GM11168 (cell line): ENCODE data around the gene FADS6.
"Not testable (repeated sequence)": the region's sequence is repeated elsewhere in the genome, so short reads cannot be mapped to it uniquely, and the experiment has no call there.

ENCODE experiments used
- in situ Hi-C: fragments of 300-500 bp; cut with MboI; formaldehyde crosslinking; loops from one replicate; pipeline ENCODE4 v1.12.0; 2022; ENCODE audit warnings: low sequenced_read_pairs; ENCODE audit not compliant: unreplicated experiment

The FADS6 gene

DNA sequence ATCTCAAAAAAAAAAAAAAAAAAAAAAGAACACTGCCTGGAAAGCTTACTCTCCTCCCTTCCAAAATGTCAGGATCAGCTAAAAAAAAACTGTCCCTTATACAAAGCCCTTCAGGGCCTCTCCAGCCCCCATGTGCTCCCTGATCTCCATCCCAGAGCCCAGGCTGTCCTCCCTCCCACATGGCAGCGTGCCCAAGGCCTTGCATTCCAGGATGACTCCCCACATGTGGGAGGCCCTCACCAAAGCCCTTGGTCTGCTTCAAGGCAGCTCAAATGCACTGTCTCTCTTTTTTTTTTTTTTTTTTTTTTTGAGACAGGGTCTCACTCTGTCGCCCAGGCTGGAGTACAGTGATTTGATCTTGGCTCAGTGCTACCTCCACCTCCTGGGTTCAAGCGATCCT is 22.9 kb downstream of the FADS6 start:
- in situ Hi-C loops, result no loop called here

DNA sequence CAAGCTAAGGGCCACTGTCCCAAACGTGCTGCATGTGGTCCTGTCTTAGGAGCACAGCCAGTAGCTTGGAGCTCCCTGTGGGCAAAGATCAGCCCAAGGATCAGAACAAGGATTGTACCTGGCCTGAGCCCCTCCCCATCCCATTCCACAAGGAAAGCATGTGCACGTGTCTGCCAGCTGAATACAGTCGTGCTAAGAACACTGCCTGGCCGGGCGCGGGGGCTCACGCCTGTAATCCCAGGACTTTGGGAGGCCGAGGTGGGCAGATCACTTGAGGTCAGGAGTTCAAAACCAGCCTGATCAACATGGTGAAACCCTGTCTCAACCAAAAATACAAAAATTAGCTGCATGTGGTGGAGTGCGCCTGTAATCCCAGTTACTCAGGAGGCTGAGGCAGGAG is 23.4 kb downstream of the FADS6 start:
- in situ Hi-C loops, result not testable (repeated sequence)

DNA sequence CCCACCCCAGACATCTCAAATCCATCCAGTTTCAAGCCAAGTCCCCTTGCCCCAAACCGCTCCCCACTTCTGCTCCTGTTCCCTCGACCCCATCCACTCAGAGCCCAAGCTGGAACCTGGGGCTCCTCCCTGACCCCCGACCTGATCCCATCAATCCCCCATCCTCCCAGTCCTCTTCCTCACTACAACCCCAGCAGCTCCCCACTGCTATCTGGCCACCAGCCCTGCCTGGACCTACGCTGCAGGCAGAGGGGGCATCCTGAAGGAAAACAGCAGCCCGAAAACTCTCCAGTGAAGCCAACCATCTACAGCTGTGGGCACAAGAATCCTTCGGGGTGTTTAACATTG is 24.6 kb downstream of the FADS6 start:
- in situ Hi-C loops, result no loop called here

DNA sequence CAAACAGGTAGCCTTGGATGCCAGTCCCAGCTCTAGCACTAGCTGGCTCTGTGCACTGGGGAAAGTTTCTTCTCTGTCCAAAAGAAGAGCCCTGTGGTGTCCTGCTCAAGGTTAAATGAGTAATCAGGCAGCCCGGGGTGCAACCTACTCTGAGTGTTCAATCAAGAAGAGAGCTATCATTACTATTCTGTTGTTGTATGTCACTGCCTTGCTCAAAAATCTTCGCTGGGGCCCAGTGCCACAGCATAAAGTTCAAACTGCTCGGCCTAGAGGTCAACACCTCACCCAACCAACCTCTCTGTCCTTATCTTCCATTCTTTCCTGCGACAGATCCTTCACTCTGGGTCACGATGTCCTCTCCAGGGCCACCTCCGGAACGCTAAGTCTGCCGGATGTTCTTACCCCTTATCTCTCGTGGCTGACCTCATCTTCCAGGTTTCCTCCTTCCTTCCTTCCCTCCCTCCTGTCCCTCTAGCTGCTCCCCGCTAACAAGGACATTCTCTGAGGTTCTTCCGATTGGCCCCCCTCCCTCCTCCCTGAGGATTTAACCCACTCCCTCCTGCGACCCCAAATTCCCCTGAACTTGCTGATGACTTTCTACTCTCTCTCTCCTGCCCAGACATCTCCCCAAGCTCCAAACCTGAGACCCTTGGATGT is 25.1 kb downstream of the FADS6 start:
- in situ Hi-C loops, result no loop called here

DNA sequence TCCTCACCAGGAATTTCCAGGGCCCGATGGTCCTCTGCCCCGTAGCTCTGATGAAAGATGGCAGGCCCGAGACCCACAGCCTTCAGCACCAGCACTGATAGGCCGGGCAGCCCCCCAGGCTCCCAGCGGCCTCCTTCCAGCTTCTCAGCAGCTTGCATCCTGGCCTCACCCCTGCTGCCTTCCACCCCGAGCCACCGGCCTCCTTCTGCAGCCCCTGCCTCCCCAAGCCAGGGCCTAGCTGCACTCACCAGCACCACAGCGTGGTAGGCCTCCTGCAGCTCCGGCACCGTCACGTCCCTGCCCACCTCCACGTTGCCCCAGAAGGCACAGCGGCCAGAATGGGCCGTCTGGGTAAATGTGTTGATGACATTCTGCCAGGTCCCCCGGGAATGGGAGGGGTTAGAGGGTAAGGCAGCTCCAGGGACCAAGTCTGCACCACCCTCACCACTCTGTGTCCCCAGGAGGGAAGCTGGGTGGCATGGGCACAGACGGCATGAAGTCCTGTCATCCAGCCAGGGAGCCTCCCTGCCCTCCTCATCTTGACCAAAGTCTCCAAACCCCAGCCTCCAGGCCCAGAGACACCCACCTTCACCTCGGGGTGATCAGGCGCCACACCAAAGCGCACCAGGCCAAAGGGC is 27.1 kb downstream of the FADS6 start:
- in situ Hi-C loops, result no loop called here

DNA sequence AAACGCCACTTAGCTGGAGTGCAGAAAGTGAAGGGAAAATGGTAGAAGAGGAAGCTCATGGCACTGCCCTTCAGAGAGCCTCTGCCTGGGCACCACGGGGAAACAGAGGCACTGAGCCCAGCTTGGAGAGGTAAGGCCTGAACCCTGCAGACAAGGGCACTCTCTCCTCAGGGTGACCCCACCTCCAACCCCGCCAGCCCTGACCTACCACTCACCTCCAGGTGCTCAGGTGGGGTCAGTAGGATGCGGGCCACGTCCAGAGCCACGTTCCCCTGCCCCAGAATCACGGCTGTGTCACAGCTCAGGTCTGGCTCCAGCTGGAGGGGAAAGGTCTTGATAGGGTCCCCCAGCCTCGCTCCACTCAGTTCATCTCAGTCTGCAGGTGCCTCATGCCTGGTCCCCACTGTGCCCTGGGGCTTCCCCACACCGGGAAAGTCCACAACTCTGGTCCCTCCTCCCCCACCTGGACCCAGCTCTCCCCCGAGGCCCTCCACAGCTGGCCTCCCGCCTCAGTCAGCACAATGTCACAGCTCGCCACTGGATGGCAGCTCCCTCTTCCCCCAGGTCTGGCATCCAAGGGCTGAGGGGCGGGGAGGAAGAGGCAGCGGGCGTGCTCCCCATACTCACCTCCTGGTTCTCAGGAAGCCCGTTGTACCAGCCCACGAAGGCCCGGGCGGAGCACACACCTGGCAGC is 27.8 kb downstream of the FADS6 start:
- in situ Hi-C loops, result no loop called here

DNA sequence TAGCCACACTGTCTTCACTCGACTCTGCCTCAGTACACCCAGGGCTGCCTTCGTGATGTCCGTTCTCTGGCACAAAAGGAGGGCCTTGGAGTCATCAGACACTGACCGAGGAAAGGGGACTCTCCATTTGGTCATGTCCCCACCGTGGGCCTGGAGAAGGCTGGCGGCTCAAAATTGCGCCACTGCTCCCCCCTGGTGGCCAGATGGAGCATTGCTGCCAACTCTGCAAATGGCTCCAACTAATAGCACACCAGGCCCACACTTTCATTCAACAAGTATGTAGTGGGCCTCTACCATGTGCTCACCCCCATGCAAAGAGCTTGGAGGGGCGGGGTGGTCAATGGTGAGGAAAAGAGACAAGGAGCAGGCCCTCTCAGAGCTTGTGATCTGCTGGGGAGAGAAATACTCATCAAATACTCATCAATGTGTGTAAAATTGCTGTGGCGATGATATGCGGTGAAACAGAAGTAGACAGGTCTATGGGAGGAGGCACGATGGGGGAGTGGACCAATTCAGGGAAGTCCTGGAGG is 28.5 kb downstream of the FADS6 start:
- in situ Hi-C loops, result no loop called here

DNA sequence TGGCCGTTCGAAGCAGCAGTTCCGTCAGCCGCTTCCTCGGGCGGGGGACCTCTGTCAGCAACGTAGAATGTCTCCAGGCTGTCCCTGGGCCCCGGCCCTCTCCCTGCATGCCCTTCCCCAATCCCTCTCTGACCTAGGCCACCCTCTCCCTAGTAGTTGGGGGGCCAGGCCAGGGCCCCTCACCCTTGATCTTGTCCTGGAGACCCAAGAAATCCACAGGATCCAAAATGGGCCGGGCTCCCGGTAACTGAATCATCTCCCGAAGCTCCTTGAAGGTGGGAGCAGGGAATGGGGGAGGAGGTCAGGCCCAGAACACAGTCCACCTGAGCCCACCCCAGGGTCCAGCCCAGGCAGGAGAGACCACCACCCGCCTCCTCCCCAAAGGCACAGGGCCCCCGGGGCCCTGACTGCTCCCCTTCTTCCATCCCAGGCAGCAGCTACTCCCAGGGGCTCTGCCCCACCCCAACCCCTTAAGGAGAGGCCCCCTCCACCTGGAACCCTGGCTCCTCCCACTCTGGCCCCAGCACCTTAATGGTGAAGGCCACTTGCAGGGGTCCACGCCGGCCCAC is 29.1 kb downstream of the FADS6 start:
- in situ Hi-C loops, result no loop called here

DNA sequence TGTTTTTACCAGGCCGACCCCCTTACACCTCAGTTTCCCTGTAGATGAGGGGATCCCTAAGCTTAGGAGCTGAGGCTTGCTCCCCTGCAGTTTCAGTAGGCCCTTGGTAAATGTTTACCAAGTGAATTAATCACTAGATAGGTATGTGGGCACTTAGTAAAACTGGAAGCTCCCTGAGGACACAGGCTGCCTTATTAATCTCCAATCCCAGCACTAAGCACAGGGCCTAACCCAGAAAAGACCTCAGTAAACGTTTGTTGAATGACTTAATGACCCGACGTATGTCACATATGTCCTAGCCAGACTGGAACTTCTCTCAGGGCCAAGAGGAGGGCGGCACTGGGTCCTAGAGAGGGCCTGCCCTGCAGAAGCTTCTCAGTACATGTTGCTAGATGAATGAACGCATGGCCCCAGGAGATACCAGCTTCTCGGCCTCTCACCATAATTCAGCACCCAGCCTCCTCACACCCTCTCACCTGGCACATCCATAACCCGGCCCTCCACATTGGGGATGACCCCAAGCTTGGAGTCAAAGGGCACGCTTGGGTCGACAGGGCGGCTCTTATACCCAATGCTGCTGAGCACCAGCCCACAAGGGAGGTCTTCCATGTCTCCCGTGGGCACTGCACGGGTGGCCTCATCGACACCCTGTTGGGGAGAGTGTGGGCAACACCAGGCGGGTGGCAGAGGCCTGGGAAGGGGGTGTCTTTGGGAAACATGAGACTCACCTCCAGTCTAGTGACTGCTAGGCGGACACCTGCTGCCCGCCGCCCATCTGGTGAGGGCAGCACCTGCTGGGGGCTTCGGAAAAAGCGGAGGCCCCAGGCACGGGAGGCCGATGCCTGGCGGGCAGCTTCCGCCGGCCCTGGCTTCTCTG is 29.8 kb downstream of the FADS6 start:
- in situ Hi-C loops, result no loop called here

DNA sequence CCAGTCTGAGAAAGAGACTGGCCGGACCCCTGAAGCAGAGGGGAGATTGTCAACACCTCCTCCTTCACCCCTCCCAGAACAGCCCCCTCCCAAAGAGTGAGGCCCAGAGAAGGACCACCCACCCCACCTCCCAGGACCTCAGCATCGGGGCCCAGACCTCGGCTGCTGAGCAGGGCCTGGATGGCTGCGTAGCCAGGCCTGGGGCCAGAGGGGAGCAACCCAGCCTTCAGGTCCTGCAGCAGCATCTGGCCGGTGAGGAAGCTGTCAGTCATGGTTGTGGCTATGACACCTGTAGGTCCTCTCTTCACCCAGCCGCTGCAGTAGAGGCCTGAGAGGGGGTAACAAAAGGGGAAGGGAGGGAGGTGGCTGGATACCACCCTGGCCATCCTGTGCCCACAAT is 30.5 kb downstream of the FADS6 start:
- in situ Hi-C loops, result no loop called here

DNA sequence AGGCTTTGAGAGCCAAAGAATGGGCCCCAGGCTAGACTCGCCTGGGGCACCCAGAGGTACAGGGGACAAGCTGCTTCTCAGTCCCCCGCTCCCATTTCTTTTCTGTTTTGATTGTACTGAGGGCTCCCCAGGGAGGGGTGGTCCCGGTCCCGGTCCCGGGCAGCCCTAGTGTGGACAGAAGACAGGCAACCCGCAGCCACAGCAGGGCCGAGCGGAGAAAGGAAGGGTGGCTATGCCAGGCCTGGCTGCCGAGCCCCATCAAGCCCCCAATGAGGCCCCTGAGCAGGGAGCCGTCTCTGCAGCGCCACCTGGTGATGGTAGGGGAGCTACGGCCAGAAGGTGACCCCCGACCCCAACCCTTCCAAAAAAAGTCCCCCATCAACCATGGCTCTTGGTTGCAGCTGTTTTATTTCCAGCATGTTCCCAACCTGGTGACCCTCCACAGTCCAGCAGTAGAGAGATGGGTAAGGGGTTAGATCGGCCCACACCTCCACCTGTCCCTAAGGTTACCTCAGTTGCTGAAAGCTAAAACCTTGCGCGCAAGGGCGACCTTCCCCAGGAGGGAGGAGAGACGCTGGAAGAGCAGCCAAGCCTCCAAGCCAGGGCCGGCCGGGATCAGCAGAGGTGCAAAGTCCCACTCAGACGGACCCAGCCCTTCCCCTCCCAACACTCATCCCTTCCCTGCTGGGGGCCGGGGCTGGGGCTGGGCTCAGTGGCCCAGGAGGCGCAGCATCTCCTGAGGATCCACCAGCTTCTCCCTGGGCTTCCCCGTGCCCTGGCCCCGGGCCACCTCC is 31.1 kb downstream of the FADS6 start:
- in situ Hi-C loops, result no loop called here

DNA sequence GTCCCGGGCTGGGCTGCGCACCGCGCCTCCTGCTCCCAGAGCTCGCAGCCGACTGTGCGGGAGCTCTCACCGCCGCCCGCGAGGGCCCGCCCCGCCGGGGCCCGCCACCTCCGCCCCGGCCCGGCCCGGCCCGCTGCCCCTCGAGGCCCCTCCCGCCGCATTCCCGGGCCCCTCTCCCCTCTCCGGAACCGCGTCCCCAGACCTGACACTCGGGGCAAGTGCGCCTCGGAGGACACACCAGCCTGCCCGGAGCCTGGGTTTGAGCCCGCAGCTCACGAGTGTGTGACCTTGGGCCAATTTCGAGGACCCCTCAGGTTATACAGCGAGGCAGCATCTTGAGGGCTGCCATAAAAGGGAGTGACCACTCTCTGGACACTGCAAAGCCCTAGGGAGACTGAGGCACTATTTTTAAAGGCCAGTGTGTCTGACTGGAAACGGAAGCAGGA is 31.7 kb downstream of the FADS6 start:
- in situ Hi-C loops, result no loop called here

DNA sequence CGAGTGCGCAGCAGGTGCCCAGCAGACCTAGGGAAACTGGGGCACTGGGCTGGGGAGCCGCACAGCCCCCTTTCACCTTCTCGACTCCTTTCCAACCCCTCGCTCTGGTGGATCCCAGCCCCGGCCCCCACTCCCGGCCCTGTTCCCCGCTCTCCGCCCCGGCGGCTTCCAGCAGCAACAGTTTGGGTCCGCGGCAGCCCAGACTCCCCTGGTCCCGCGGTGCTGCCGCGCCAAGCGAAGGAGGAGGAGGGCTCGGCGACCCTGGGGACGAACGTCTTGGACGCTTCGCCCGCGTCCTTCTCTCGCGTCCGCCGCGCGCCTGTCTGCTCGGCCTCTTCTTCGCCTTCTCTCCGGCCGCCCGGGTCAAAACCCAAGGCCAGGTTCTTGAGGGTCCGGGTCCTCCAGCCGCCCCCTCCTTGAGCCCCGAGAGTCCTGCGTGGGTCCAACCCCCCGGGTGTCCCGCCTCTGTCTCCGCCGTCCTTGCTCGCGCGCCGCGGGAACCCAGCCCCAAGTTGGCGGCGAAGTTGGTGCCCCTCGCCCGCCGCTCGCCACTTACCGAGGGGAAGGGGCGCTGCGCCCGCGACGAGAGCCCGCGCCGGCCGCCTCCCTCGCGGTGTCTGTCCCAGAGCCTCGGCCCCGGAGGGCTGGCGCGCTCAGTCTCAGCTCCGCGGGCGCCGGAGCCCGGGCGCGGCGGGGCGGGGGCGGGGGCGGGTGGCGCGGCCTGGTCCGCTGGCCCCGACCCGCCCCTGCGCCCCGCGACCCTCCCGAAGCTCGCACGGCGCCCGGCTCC is 32.4 kb downstream of the FADS6 start:
- in situ Hi-C loops, result no loop called here

DNA sequence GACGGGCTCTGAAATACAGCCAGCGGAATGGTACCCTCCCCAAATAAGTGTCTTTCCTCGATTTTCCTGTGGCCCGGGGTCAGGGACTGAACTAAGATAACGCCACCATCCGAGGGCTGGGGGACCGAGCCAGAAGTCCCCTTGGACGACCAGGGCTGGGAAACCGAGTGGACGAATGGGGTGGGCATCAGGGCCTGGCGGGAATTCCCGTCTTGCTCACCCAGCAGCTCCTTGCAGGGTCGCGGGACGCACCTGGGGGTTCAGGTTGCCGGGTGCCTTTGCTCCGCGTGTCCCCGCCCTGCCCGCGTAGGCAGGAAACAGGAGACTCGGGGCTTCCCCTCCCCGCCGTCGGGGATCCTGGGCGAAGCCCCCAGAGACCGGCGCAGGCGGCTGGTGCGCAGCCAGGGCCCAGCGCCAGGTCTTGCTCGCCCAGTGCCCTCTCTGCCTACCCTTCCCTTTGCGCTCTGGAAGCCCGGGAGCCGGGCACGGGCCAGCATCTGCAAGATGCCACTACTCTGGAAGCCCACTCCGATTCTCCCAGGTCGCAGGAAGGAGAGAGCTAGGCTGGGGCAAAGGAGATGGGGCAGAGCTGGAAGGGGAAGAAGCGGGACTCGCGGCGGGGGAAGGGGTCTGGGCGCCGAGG is 33.1 kb downstream of the FADS6 start:
- in situ Hi-C loops, result no loop called here

DNA sequence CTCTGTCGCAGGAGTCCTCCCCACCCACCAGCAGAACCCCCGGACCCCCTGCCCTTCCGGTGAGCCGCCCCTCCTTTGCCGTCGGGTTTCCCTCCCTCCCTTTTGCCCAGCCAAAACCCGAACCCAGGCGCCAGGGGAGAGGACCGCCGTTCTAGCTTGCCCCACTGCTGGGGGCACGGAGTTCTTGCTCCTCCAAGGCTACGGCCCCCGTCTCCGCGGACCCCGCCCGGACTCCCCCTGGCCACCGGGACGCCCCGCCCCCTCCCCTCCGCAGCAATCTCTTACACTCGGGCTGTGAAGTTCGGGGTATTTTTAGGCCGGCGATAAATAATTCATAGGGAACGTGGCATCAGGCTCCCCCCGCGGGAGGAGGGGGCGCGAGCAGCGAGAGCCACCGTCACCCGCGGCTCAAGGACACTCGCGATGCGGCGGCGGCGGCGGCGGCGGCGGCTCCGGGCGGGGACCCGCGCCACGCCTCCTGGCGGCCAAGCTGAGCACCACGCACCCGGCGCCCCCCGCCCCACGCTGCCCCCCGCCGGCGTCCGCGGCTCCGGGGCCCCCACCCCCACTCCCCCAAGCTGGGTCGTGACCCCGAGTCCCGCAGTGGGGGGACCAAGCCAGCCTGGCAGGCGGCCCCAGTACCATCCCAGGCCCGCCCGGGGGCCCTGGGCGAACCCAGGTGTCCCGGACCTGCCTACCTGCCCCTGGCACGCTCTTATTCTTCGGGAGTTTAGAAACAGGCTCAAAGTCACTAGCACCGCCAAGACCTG is 33.8 kb downstream of the FADS6 start, which contains the start of gene GRIN2C:
Gene GRIN2C (minus strand): TSS at position 427 of the 770 bp plus-strand sequence. CDS start 4,793 bp downstream, outside the sequence.
- in situ Hi-C loops, result no loop called here

DNA sequence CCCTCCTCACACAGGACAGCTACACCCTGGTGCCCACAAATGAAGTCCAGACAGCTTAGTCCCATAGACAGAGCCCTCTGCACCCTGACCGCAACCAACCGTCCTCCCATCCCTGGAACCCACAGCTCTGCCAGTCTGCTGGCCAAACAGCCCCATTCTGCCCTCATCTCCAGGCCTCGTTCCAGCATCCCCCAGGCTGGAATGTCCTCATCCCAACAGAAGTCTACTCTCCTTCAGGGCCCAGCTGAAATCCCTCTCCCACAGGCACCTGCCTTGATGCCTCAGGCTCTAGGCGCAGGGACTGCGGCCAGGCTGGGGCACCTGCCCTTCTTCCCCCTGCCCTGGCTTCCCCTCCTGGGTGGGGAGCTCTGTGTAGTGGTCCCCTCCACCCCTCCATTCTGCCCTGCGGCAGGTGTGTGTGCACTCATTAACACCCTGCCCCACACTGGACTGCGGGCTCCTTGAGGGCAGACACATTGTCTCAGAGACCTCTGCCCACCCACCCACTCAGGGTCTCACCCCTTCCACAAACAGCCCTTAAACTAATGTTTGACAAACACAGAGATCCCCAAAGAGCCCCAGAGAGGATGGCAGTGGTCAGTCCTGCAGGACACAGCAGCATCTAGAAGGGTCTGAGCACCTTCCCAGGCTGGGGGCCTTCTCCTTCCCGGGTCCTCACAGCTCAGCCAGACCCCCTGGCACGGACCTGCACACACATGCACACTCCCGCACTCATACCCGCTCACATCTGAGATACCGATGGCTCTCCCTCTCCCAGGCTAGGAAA is 34.6 kb downstream of the FADS6 start:
- in situ Hi-C loops, result no loop called here

DNA sequence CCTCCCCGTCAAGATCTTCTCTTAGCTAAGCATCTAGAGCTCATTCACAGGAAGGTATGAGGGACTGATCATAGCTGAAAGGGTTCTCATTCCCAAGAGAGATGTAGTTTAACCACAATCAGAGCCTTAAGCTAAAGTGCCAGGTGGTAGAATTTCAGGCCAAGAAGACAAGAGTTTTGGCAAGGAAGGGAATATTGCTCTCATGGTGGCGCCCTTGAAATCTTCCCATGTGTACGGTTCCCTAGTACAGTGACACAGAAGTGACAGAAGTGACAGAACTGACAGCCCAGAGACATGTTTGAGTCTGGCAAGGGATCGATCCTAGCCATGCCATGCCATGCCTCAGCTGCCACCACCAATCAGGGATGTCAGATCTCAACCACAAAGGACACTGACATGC is 36.2 kb downstream of the FADS6 start:
- in situ Hi-C loops, result no loop called here
